Measurements from ENCODE around the gene PROK2.

The PROK2 gene

GRCh38 chr3:71744738-71745137 lies 40.2 kb downstream of the PROK2 start:
- TF ChIP-seq POLR2A (IDR thresholded peaks at IDR 0.05; ENCODE audit: low read depth, low read length): no peak
- FAIRE-seq: no peak

DNA sequence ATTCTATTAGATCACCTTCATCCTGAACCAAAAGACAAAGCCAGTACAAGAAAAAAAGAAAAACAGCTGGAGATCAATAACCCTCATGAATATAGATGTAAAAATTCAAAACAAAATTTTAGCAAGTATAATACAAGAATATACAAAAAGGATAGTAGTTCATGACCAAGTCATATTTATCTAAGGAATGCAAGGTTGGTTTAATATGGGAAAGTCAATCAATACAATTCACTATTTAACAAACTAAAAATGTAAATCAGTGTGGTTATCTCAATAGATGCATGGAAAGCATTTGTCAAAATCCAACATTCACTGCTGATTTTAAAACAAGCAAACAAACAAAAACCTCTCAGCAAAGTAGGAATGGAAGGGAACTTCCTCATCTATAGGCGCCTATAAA lies 42.3 kb downstream of the PROK2 start:
- FAIRE-seq (no peak), DNase-seq (ENCODE audit: insufficient read length, low spot score) (no peak)
- TF ChIP-seq POLR2A (IDR thresholded peaks at IDR 0.05; ENCODE audit: low read depth, low read length): no peak

More at GRCh38 chr3:71744738-71745137, 40.2 kb downstream of the PROK2 start:
- DNase-seq (ENCODE audit: insufficient read length, low spot score): no peak

GRCh38 chr3:71734881-71735280 lies 50.1 kb downstream of the PROK2 start:
- no peak for TF ChIP-seq POLR2A (IDR thresholded peaks at IDR 0.05; ENCODE audit: low read depth, low read length)
- FAIRE-seq (no peak), DNase-seq (ENCODE audit: insufficient read length, low spot score) (no peak)

DNA sequence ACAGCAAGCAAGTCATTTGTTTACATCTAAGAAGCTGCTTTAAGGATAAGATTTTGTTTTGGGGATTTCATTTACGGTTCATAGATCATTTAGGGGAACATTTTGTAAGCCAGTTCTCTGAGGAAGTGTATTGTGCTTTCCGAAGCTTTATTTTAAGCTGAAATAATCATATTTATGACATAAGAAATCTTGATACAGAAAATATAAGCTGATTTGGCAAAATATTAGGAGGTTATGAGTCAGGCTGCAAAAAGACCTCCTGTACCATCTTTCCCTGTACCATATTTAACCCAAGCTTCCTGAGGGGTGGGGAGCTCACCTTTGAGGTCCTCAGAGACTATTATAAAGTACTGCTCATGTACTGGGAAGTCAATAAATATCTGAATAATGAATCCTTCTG lies 51.6 kb downstream of the PROK2 start:
- DNase-seq (ENCODE audit: insufficient read length, low spot score) (no peak), FAIRE-seq (no peak)
- TF ChIP-seq POLR2A (IDR thresholded peaks at IDR 0.05; ENCODE audit: low read depth, low read length): no peak

DNA sequence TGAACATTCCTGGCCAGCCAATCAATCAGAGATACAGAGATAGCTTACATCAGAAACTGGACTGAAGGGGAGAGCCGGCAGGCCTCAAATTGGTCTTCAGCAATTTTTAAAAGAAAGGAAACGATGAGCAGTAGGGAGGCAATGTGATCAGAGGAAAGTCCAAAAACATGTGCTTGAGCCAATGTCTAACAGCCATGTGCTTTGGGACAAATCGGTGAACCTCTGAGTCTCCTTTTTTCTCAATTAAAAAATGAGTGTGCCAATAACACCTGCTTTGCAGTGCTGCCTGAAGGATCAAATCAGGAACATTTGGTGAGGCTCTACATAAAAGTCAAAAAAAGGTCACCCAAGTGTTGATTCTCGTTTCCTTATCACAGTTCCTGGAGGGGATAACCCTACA lies 52.3 kb downstream of the PROK2 start:
- no peak for FAIRE-seq
- no peak for TF ChIP-seq POLR2A (IDR thresholded peaks at IDR 0.05; ENCODE audit: low read depth, low read length)

GRCh38 chr3:71728632-71729342 lies 56.2 kb downstream of the PROK2 start:
- no peak for TF ChIP-seq POLR2A (IDR thresholded peaks at IDR 0.05; ENCODE audit: low read depth, low read length)
- FAIRE-seq: no peak
- DNase-seq (ENCODE audit: insufficient read length, low spot score): no peak

More for the DNA sequence above, 52.3 kb downstream of the PROK2 start:
- no peak for DNase-seq (ENCODE audit: insufficient read length, low spot score)

DNA sequence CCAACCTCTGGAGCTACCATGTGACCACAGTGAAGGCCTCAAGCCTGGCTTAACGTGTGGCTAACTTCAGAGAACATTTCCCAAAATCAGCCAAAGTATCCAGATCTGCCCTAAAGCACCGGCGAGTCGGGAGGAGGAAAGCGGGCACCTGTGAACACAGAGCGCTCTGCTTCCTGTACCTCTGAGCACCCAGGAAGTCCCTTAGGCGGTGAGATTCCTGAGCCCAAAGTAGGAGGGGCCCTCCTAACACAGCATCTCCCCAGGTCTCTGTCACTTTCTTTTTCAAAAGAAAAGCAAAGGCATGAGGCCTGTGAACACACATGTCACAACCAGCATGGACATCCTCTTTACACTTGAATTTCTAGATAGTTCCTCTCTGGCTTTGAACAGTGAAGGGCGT lies 58.8 kb downstream of the PROK2 start:
- DNase-seq (ENCODE audit: insufficient read length, low spot score) (no peak), FAIRE-seq (no peak)
- TF ChIP-seq POLR2A (IDR thresholded peaks at IDR 0.05; ENCODE audit: low read depth, low read length): no peak

GRCh38 chr3:71725271-71725991 lies 59.5 kb downstream of the PROK2 start, which contains the start of gene EIF4E3:
Gene EIF4E3, minus strand, starts transcription at chr3:71725402. Its CDS starts 35 bp downstream, at chr3:71725367.
- peak; percentile 67 for DNase-seq (ENCODE audit: insufficient read length, low spot score)
- no peak for FAIRE-seq
- no peak for TF ChIP-seq POLR2A (IDR thresholded peaks at IDR 0.05; ENCODE audit: low read depth, low read length)

- TF ChIP-seq POLR2A (IDR thresholded peaks at IDR 0.05; ENCODE audit: low read depth, low read length): no peak
- DNase-seq (ENCODE audit: insufficient read length, low spot score): peak; percentile 44
- no peak for FAIRE-seq
Observed at GRCh38 chr3:71724584-71725270, 60.2 kb downstream of the PROK2 start.

DNA sequence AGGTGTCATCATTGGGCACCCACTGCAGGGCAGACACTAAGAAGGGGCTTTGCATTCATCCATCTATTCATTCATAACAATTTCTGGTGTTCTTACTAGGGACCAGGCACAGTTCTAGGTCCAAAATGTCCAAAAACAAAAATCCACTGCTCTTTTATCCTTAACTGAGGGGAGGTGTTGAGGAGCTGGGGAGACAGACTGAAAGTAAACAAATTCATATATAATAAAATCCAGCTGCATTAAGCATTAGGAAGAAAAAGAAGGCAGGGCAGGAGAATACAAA lies 60.8 kb downstream of the PROK2 start:
- no peak for TF ChIP-seq POLR2A (IDR thresholded peaks at IDR 0.05; ENCODE audit: low read depth, low read length)
- no peak for DNase-seq (ENCODE audit: insufficient read length, low spot score)
- FAIRE-seq: no peak

- DNase-seq (ENCODE audit: insufficient read length, low spot score): no peak
- TF ChIP-seq POLR2A (IDR thresholded peaks at IDR 0.05; ENCODE audit: low read depth, low read length): no peak
- no peak for FAIRE-seq
Observed at GRCh38 chr3:71723452-71724170, 61.3 kb downstream of the PROK2 start.

DNA sequence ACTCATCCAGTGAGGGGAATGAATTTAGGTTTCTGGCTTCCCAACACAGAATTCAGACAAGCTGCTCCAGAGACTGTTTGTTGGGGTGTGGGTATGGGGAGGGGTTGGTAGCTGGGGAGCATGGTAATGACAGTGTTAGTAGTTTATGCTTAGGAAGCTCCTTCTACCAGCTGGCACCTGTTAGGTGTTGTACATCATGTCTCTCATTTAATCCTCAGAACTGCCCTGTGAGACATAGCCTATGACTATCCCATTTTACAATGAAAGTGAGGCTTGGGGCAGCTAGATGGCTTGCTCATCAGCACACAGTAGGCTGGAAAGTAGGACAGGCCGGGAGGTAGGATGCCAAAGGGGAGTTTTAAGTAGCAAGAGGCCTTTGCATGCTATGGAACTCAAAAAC lies 62.3 kb downstream of the PROK2 start:
- FAIRE-seq (no peak), DNase-seq (ENCODE audit: insufficient read length, low spot score) (no peak)
- no peak for TF ChIP-seq POLR2A (IDR thresholded peaks at IDR 0.05; ENCODE audit: low read depth, low read length)
